ENCODE results near the gene PSTPIP1.

Gene PSTPIP1

GRCh38 chr15:77045985-77046384, 51.1 kb downstream of the PSTPIP1 start:
- DNase-seq (ENCODE audit: low spot score in 2 of 2) (no peak), ATAC-seq (no peak)
- H3K36me3 Mint-ChIP-seq: peaks cover 86% of the 10 kb centered on the region
- peak overlapping the region; percentile 40 for H3K27ac Mint-ChIP-seq
- no peaks in the 10 kb centered on the region for H3K9me3 Mint-ChIP-seq
- no peak overlapping the region for H3K4me3 Mint-ChIP-seq
- H3K4me1 Mint-ChIP-seq: peaks cover 29% of the 10 kb centered on the region

DNA sequence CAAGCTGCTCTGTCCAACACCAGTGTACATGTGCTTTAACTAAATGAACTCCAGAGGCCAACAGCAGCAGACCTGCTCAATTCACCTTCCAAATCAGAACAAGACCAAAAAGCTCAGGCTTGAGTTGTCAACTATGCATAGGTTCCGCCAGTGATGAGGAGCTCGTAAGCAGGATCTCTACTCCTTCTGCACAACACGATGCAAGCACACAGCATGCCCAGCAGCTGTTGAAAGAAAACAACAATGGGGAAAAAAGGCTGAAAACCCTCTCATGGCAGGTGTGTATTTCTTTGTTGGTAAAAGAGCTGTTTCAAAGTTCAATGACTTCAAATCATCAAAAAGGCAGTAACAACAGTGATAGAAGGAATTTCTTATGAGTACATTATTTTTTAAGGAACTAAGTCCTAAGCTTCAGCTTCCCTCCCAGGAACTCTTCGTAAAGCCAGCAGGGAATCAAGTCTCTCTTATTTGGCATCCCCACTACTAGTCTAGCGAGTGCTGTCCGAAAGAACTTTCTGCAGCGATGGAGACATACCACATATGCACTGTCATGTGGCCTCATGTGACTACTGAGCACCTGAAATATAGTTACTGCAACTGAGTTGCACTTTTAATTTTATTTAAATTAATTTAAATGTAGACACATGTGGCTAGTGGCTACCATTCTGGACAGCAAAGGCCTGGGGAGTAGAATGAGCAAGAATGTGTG, 51.9 kb downstream of the PSTPIP1 start:
- no peak for ATAC-seq
- Mint-ChIP-seq H3K36me3 (peaks cover 86% of the 10 kb centered on the region), H3K27ac (peak overlapping the region; percentile 40), H3K4me1 (peaks cover 25% of the 10 kb centered on the region), H3K4me3 (no peak overlapping the region), H3K9me3 (no peaks in the 10 kb centered on the region)
- no peak for DNase-seq (ENCODE audit: low spot score in 2 of 2)

GRCh38 chr15:77048135-77048876, 53.4 kb downstream of the PSTPIP1 start:
- Mint-ChIP-seq H3K4me1 (peaks cover 14% of the 10 kb centered on the region), H3K4me3 (no peak overlapping the region), H3K36me3 (peaks cover 86% of the 10 kb centered on the region), H3K9me3 (no peaks in the 10 kb centered on the region), H3K27ac (no peak overlapping the region)
- ATAC-seq: no peak
- no peak for DNase-seq (ENCODE audit: low spot score in 2 of 2)

- Mint-ChIP-seq H3K4me1 (peaks cover 6% of the 10 kb centered on the region), H3K4me3 (no peak overlapping the region), H3K36me3 (peaks cover 50% of the 10 kb centered on the region), H3K27ac (peak overlapping the region; percentile 0), H3K9me3 (no peaks in the 10 kb centered on the region)
- DNase-seq (ENCODE audit: low spot score in 2 of 2) (no peak), ATAC-seq (no peak)
These were observed 57.6 kb downstream of the PSTPIP1 start for GRCh38 chr15:77052556-77052955.

DNA sequence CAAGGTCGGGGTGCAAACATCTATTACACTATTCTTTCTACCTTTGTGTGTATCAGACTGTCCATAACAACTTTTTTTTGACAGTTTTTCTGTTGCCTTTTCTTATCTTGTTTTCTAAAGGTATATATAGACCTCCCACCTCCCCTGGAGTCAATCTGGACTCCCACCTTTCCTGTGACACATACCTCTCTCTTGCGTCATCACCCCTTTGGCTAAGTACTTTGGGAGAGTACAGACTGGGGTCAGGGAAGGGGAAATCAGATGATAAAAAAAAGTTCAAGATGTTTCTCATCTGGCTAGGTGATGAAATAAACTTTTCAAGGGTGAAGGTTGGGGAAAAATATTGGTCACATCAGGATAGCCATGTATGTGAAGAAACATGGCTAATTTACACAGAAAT, 58.8 kb downstream of the PSTPIP1 start:
- Mint-ChIP-seq H3K4me1 (peaks cover 18% of the 10 kb centered on the region), H3K4me3 (no peak overlapping the region), H3K27ac (no peak overlapping the region), H3K9me3 (no peaks in the 10 kb centered on the region), H3K36me3 (peaks cover 39% of the 10 kb centered on the region)
- no peak for ATAC-seq
- DNase-seq (ENCODE audit: low spot score in 2 of 2): no peak

GRCh38 chr15:77057072-77057471, 62.1 kb downstream of the PSTPIP1 start:
- H3K36me3 Mint-ChIP-seq: peaks cover 12% of the 10 kb centered on the region
- H3K9me3 Mint-ChIP-seq: no peaks in the 10 kb centered on the region
- peaks cover 32% of the 10 kb centered on the region for H3K4me1 Mint-ChIP-seq
- no peak overlapping the region for H3K4me3 Mint-ChIP-seq
- peak; percentile 57 for ATAC-seq
- H3K27ac Mint-ChIP-seq: peak overlapping the region; percentile 30
- DNase-seq (ENCODE audit: low spot score in 2 of 2): no peak

- DNase-seq (ENCODE audit: low spot score in 2 of 2): no peak
- H3K4me1 Mint-ChIP-seq: peaks cover 32% of the 10 kb centered on the region
- peak overlapping the region; percentile 30 for H3K27ac Mint-ChIP-seq
- ATAC-seq: peak; percentile 91
- H3K4me3 Mint-ChIP-seq: no peak overlapping the region
- peaks cover 7% of the 10 kb centered on the region for H3K36me3 Mint-ChIP-seq
- H3K9me3 Mint-ChIP-seq: no peaks in the 10 kb centered on the region
These were observed 62.8 kb downstream of the PSTPIP1 start for GRCh38 chr15:77057685-77058084.

GRCh38 chr15:77058468-77058867, 63.5 kb downstream of the PSTPIP1 start:
- peaks cover 6% of the 10 kb centered on the region for H3K36me3 Mint-ChIP-seq
- no peak overlapping the region for H3K4me3 Mint-ChIP-seq
- no peak for DNase-seq (ENCODE audit: low spot score in 2 of 2)
- H3K4me1 Mint-ChIP-seq: peaks cover 32% of the 10 kb centered on the region
- H3K27ac Mint-ChIP-seq: no peak overlapping the region
- no peaks in the 10 kb centered on the region for H3K9me3 Mint-ChIP-seq
- ATAC-seq: no peak

DNA sequence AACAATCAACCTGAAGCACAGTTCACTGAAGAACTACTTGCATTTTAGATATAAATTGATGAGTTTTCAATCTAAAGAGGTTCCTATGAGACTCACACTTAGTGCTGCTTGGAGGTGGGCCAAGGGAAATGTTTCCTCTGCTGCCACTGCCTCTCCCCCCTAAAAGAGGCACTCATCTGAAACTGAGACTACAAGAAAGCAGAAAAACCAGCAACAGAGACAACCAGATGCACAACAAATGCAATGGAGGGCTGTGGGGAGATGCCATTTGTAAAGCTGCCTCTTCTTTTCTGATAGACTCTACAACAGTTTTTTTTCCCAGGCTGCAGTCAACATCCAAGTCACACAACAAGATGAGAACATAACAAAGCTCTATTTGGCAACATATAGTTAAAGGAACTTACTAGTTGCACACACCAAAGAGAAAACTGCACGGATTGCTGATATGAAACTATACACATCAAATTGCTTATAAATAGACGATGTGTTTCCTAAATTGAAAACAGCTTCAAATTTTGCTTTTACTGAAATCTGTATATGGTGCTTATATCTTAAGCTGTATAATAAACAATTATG, 64.9 kb downstream of the PSTPIP1 start:
- Mint-ChIP-seq H3K9me3 (no peaks in the 10 kb centered on the region), H3K27ac (no peak overlapping the region), H3K4me1 (peaks cover 37% of the 10 kb centered on the region), H3K4me3 (no peak overlapping the region), H3K36me3 (no peaks in the 10 kb centered on the region)
- DNase-seq (ENCODE audit: low spot score in 2 of 2) (no peak), ATAC-seq (no peak)

DNA sequence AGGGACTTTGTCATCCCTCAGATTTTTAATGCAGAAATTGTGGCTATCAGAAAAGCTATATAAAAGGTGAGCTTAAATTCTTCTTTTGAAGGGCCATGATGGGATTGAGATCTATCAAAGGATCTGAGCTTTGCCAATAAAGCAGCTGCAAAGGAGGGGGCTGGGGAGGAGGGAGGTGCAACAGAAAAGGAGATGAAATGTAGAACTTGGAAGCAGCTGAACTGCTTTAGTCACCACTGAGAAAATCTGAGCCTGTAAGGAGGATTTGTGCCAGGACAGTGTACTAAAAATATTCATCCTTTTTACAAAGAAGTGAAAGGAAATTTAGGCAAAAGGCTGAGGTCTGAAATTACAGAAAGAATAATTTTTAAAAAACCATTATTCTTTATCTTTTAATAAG, 65.6 kb downstream of the PSTPIP1 start:
- H3K4me1 Mint-ChIP-seq: peaks cover 41% of the 10 kb centered on the region
- H3K36me3 Mint-ChIP-seq: no peaks in the 10 kb centered on the region
- no peak overlapping the region for H3K27ac Mint-ChIP-seq
- H3K4me3 Mint-ChIP-seq: no peak overlapping the region
- no peak for DNase-seq (ENCODE audit: low spot score in 2 of 2)
- ATAC-seq: no peak
- no peaks in the 10 kb centered on the region for H3K9me3 Mint-ChIP-seq

GRCh38 chr15:77063249-77063648, 68.3 kb downstream of the PSTPIP1 start:
- Mint-ChIP-seq H3K36me3 (no peaks in the 10 kb centered on the region), H3K4me1 (peaks cover 45% of the 10 kb centered on the region), H3K9me3 (no peaks in the 10 kb centered on the region), H3K27ac (no peak overlapping the region), H3K4me3 (no peak overlapping the region)
- ATAC-seq (no peak), DNase-seq (ENCODE audit: low spot score in 2 of 2) (no peak)

DNA sequence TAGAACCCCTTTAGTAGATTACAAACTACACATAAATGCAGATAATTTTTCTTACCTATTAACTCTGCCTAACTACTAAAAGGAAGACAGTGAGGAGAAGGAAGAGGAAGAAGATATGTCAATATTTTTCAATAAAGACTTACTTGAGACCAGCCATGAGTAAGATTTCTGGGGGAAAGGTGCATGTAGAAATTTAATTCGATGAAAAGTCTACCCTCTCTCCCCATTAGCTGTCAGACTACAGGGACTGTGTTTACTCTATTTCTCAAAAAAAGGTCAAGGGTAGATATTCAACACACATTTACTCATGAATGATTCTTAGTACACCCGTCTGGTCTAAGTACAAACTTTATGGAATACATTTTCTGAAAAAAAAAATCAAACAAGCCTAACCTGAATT, 69.1 kb downstream of the PSTPIP1 start:
- H3K27ac Mint-ChIP-seq: no peak overlapping the region
- DNase-seq (ENCODE audit: low spot score in 2 of 2): no peak
- no peaks in the 10 kb centered on the region for H3K36me3 Mint-ChIP-seq
- no peaks in the 10 kb centered on the region for H3K9me3 Mint-ChIP-seq
- H3K4me3 Mint-ChIP-seq: no peak overlapping the region
- peaks cover 39% of the 10 kb centered on the region for H3K4me1 Mint-ChIP-seq
- ATAC-seq: no peak

DNA sequence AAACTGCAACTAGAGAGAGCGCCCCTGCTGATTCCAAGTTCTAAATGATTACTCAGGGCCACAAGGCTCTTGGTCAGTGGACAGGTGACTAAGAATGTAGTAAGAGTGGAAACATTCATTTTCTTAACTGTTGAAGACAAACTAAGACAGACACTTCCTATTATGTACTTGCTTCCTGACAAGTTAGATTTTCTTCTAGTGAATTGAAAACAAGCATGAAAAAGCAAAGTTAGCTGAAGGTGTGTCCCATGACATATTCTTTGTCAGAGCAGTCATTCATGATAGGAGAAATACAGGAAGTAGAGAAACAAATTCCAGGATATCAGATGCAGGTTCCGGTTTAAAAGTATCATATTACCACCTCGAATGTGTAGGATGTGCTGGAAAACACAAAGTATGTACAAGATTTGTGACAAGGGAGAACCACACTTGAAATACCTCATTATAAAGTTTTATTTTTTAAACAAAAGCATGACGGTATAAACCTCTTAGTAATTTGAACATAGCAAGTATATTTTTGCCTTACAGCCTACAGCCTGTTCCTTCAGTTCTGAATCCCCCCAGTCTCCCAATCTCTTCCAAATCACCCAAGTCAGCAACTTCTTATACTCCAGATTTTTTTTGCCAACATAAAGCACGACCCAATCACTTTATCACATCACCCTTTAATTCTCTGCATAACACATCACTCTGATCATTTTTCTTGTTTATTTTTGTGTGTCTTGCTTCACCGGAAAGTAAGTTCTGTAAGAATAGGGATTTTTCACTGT, 69.8 kb downstream of the PSTPIP1 start:
- H3K4me3 Mint-ChIP-seq: no peak overlapping the region

DNA sequence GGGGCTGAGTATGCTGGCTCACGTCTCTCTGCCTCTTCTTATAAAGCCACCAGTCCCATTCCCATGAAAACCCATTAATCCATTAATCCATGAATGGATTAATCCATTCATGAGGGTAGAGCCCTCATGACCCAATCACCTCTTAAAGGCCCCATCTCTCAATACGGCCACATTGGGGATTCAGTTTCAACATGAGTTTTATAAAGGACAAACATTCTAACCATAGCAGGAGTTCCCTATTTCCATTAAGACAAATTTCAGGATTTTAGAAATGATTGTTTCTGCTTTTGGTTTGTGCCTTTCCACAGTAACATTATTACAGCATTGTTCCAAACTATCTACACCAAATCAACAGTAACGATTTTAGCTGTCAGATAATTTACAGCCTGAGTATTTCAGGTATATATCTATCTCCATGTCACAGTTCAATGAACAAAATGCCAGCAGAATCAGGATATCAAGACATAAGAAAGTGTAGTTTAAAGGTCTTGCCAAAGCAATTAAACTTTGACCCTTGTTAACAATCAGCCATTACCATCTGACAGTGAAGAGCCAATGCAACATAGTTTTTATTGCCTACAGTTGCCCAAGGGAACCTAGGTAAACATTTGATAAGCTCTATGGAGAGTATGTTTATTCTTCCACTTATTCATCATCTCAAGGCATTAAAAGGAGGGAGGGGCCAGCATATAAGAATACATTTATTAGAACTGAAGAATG, 72.2 kb downstream of the PSTPIP1 start:
- no peak for DNase-seq (ENCODE audit: low spot score in 2 of 2)
- no peak overlapping the region for H3K4me3 Mint-ChIP-seq

More for the DNA sequence above, 69.8 kb downstream of the PSTPIP1 start:
- DNase-seq (ENCODE audit: low spot score in 2 of 2): no peak
- peaks cover 2% of the 10 kb centered on the region for H3K36me3 Mint-ChIP-seq
- no peak overlapping the region for H3K27ac Mint-ChIP-seq
- ATAC-seq: peak; percentile 75
- H3K9me3 Mint-ChIP-seq: no peaks in the 10 kb centered on the region
- peaks cover 39% of the 10 kb centered on the region for H3K4me1 Mint-ChIP-seq

More for the DNA sequence above, 72.2 kb downstream of the PSTPIP1 start:
- no peak for ATAC-seq
- Mint-ChIP-seq H3K9me3 (no peaks in the 10 kb centered on the region), H3K27ac (peak overlapping the region; percentile 7), H3K36me3 (peaks cover 6% of the 10 kb centered on the region), H3K4me1 (peaks cover 46% of the 10 kb centered on the region)

Measured in stimulated activated effector memory CD8-positive, alpha-beta T cell treated with anti-CD3 and anti-CD28 coated beads, Interleukin-12 subunit alpha, Interleukin-12 subunit beta, amount 100 ng/mL, for 72 hours (primary cell).